Caco-2 (cell line): ENCODE results near the gene TMPRSS7. TPM values are rescaled to one million over a fixed set of nuclear protein-coding genes. Genes with fewer than 3 reads are reported as not detected.

Experiments used
- BruUV-seq: library from RNA; stranded (reverse); fragments of 400-500 nt; replicated peaks from 2 replicates; lab custom pipeline; 2021; lab: Mats Ljungman, UMichigan
- CTCF ChIA-PET: fragments of 300-600 bp; sonication (Branson Sonifier 250); formaldehyde crosslinking; loops from one replicate; lab custom pipeline; 2022; ENCODE audit warnings: antibody characterized with exemption; lab: Charles Lee
- POLR2A ChIA-PET: fragments of 300-600 bp; sonication (Branson Sonifier 250); formaldehyde crosslinking; loops from one replicate; lab custom pipeline; 2022; ENCODE audit warnings: antibody characterized with exemption; lab: Charles Lee
- DNase-seq, 2 experiments: peaks; one replicate each; pipeline versions ENCODE4 v3.0.0 to v3.0.0-alpha.2; 2020 to 2022
- H3K27me3 ChIP-seq: replicated peaks from 2 replicates; pipeline ENCODE4 v1.6.0; 2011; ENCODE audit warnings: low read length; ENCODE audit not compliant: control insufficient read depth, insufficient read depth
- H3K36me3 ChIP-seq: 2 replicates; pipeline ENCODE4 v1.5.1; 2011; ENCODE audit warnings: low read length; ENCODE audit not compliant: control insufficient read depth, insufficient read depth
- H3K4me1 ChIP-seq: fragments of 250-450 bp; sonication (Bioruptor Pico); 2 replicates; pipeline ENCODE4 v1.5.1; 2020; ENCODE audit warnings: mild to moderate bottlenecking
- H3K4me3 ChIP-seq: 2 replicates; pipeline ENCODE4 v1.5.1; 2011; ENCODE audit warnings: low read depth, mild to moderate bottlenecking, control low read depth, low read length
- H3K9me3 ChIP-seq: fragments of 250-450 bp; sonication (Bioruptor Pico); 2 replicates; pipeline ENCODE4 v1.5.1; 2020; ENCODE audit warnings: mild to moderate bottlenecking, moderate library complexity
- H3K27ac Mint-ChIP-seq: one replicate; pipeline ENCODE4 v1.8.0; 2022; ENCODE audit warnings: mixed read lengths; ENCODE audit not compliant: unreplicated experiment
- H3K27me3 Mint-ChIP-seq: one replicate; pipeline ENCODE4 v1.8.0; 2022; ENCODE audit warnings: mixed read lengths; ENCODE audit not compliant: insufficient read depth, unreplicated experiment
- H3K36me3 Mint-ChIP-seq: one replicate; pipeline ENCODE4 v1.8.0; 2022; ENCODE audit warnings: mild to moderate bottlenecking, mixed read lengths; ENCODE audit not compliant: insufficient read depth, unreplicated experiment
- H3K4me1 Mint-ChIP-seq: one replicate; pipeline ENCODE4 v1.8.0; 2022; ENCODE audit warnings: low read depth, mixed read lengths; ENCODE audit not compliant: unreplicated experiment
- H3K4me3 Mint-ChIP-seq: one replicate; pipeline ENCODE4 v1.8.0; 2022; ENCODE audit warnings: mild to moderate bottlenecking, moderate library complexity, mixed read lengths; ENCODE audit not compliant: unreplicated experiment
- H3K9me3 Mint-ChIP-seq: one replicate; pipeline ENCODE4 v1.8.0; 2022; ENCODE audit warnings: mixed read lengths; ENCODE audit not compliant: unreplicated experiment
- intact Hi-C: fragments of 100-400 bp; cut with micrococcal nuclease; formaldehyde crosslinking; loops from one replicate; pipeline ENCODE4 v1.10.0; 2022; ENCODE audit not compliant: unreplicated experiment
- total RNA-seq: library from RNA; stranded (reverse); gene quantifications from 2 replicates; pipeline ENCODE4 v1.2.3, GENCODE V29; 2022
- TF ChIP-seq, protein P1 (sequence below), 2 experiments: fragments of 200-600 bp in 1 of 2; IDR thresholded peaks; 1 replicate in 1 of 2; 2 replicates in 1 of 2; pipeline versions ENCODE4 v1.5.1 to v1.8.0; 2011 to 2022; ENCODE audit warnings: antibody characterized with exemption in 1 of 2, control low read depth in 1 of 2, inconsistent platforms in 1 of 2, low read depth in 1 of 2, low read length in 1 of 2, mild to moderate bottlenecking in 1 of 2, moderate library complexity in 1 of 2; ENCODE audit not compliant: insufficient read depth in 1 of 2, severe bottlenecking in 1 of 2, unreplicated experiment in 1 of 2

The TMPRSS7 gene
- total RNA-seq, 1 experiment from 2014 or later = 0.36 TPM

DNA sequence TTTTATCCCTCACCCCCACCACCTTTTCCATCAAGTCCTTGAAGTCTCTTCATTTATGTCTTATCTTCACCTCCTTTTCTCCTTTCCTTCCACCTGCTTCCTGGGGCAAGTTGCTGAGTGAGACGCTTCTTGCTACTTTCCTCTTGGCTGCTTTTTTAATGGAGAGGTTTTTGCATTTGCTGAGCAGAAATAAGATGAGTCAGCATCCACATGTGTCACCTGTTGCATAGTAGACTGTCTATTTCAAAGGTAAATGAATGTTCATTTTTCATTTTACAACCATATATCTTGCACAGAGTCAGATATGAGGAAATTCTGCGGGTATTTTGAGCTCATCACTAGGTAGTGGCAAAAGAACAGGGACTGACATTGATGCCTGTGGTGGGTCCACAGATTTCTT, 70.2 kb downstream of the TMPRSS7 start:
- DNase-seq = no peak
- no TSS peak for BruUV-seq
- H3K36me3 ChIP-seq = no peaks in the 10 kb centered on the region; the same call in none of the 2 replicates

GRCh38 chr3:112109322-112109721, 74.8 kb downstream of the TMPRSS7 start:
- Histone ChIP-seq H3K4me3 (no peak overlapping the region), H3K9me3 (no peaks in the 10 kb centered on the region), H3K27me3 (no peaks in the 10 kb centered on the region), H3K4me1 (no peaks in the 10 kb centered on the region), H3K36me3 (peaks cover 2% of the 10 kb centered on the region)
- TF ChIP-seq, protein P1, sequence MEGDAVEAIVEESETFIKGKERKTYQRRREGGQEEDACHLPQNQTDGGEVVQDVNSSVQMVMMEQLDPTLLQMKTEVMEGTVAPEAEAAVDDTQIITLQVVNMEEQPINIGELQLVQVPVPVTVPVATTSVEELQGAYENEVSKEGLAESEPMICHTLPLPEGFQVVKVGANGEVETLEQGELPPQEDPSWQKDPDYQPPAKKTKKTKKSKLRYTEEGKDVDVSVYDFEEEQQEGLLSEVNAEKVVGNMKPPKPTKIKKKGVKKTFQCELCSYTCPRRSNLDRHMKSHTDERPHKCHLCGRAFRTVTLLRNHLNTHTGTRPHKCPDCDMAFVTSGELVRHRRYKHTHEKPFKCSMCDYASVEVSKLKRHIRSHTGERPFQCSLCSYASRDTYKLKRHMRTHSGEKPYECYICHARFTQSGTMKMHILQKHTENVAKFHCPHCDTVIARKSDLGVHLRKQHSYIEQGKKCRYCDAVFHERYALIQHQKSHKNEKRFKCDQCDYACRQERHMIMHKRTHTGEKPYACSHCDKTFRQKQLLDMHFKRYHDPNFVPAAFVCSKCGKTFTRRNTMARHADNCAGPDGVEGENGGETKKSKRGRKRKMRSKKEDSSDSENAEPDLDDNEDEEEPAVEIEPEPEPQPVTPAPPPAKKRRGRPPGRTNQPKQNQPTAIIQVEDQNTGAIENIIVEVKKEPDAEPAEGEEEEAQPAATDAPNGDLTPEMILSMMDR (IDR thresholded peaks at IDR 0.05; ENCODE audit: insufficient read depth in 1 of 2, low read depth in 1 of 2, low read length in 1 of 2, severe bottlenecking in 1 of 2, unreplicated experiment in 1 of 2) = no peak
- Mint-ChIP-seq H3K4me1 (peaks cover 12% of the 10 kb centered on the region), H3K9me3 (no peaks in the 10 kb centered on the region), H3K36me3 (peaks cover 89% of the 10 kb centered on the region), H3K27ac (no peak overlapping the region), H3K27me3 (no peaks in the 10 kb centered on the region), H3K4me3 (no peak overlapping the region)
- POLR2A ChIA-PET = interaction anchor here (0.5 kb wide), 1 partner anchor 20 kb away, joined by 3 read pairs; no protein-coding TSS in a partner anchor
- intact Hi-C loops = no loop called here
- no TSS peak for BruUV-seq
- CTCF ChIA-PET = interaction anchor here (0.6 kb wide), 1 partner anchor 78 kb away, joined by 3 read pairs; no protein-coding TSS in a partner anchor
- DNase-seq = no peak

More for the DNA sequence above, 70.2 kb downstream of the TMPRSS7 start:
- Mint-ChIP-seq H3K27me3 (no peaks in the 10 kb centered on the region), H3K27ac (no peak overlapping the region), H3K36me3 (peaks cover 59% of the 10 kb centered on the region), H3K4me1 (peaks cover 11% of the 10 kb centered on the region), H3K4me3 (no peak overlapping the region), H3K9me3 (no peaks in the 10 kb centered on the region)
- H3K4me1 ChIP-seq = peaks cover 7% of the 10 kb centered on the region; the same call in 1 of the 2 replicates
- no peaks in the 10 kb centered on the region for H3K27me3 ChIP-seq
- intact Hi-C loops = no loop called here
- POLR2A ChIA-PET = no interaction called here
- CTCF ChIA-PET = no interaction called here
- H3K9me3 ChIP-seq = no peaks in the 10 kb centered on the region
- TF ChIP-seq, protein P1 (IDR thresholded peaks at IDR 0.05; ENCODE audit: insufficient read depth in 1 of 2, low read depth in 1 of 2, low read length in 1 of 2, severe bottlenecking in 1 of 2, unreplicated experiment in 1 of 2) = no peak
- no peak overlapping the region for H3K4me3 ChIP-seq

- DNase-seq = peak; percentile 54 to 65
- Histone ChIP-seq H3K27me3 (no peaks in the 10 kb centered on the region), H3K9me3 (no peaks in the 10 kb centered on the region), H3K4me1 (no peaks in the 10 kb centered on the region), H3K36me3 (peaks cover 3% of the 10 kb centered on the region), H3K4me3 (no peak overlapping the region)
- Mint-ChIP-seq H3K27ac (no peak overlapping the region), H3K36me3 (peaks cover 88% of the 10 kb centered on the region), H3K27me3 (no peaks in the 10 kb centered on the region), H3K4me3 (no peak overlapping the region), H3K9me3 (no peaks in the 10 kb centered on the region), H3K4me1 (peaks cover 12% of the 10 kb centered on the region)
- CTCF ChIA-PET = interaction anchor here (0.6 to 1.9 kb wide), 14 partner anchors 10 to 450 kb away, joined by 3 to 15 read pairs (median 5); partner anchors contain the start of genes ABHD10, ATG3, SLC35A5 and SLC9C1
- TF ChIP-seq, protein P1 (IDR thresholded peaks at IDR 0.05; ENCODE audit: insufficient read depth in 1 of 2, low read depth in 1 of 2, low read length in 1 of 2, severe bottlenecking in 1 of 2, unreplicated experiment in 1 of 2) = peak; percentile 73 to 86
- BruUV-seq = no TSS peak
- POLR2A ChIA-PET = interaction anchor here (0.7 to 1.0 kb wide), 2 partner anchors 14 to 17 kb away, joined by 3 read pairs; no protein-coding TSS in a partner anchor
- intact Hi-C loops = no loop called here
These were observed 77.4 kb downstream of the TMPRSS7 start for GRCh38 chr3:112111785-112112402.
